ENCODE measurements around the gene SLC8A3. TPM values are rescaled to one million over a fixed set of nuclear protein-coding genes. Genes with fewer than 3 reads are reported as not detected.

SLC8A3 gene
- total RNA-seq, 1 experiment from 2014 or later = 0.13 TPM

GRCh38 chr14:70018230-70018629 lies 170.5 kb downstream of the SLC8A3 start:
- no peak overlapping the region for H3K9ac ChIP-seq (ENCODE audit: extremely low read depth, insufficient read length, low read length)
- H3K36me3 Mint-ChIP-seq (ENCODE audit: insufficient read depth in 1 of 3, low read depth in 3 of 3) = no peaks in the 10 kb centered on the region
- no peak overlapping the region for H3K4me3 Mint-ChIP-seq
- H3K4me2 ChIP-seq (ENCODE audit: insufficient read depth, insufficient read length, low read length) = no peak overlapping the region
- H3K27me3 Mint-ChIP-seq (ENCODE audit: low read depth) = peaks cover 1% of the 10 kb centered on the region
- H4K5ac ChIP-seq (ENCODE audit: insufficient read length, low read depth, low read length) = no peak overlapping the region
- no peak overlapping the region for H3K27ac Mint-ChIP-seq
- no peaks in the 10 kb centered on the region for H3K23me2 ChIP-seq (ENCODE audit: insufficient read length, low read depth, low read length, poor library complexity, severe bottlenecking)
- H3K4me1 ChIP-seq (ENCODE audit: insufficient read depth, low read length) = no peaks in the 10 kb centered on the region
- H3K14ac ChIP-seq (ENCODE audit: insufficient read depth, low read length) = no peak overlapping the region
- H3K79me2 ChIP-seq (ENCODE audit: insufficient read depth, low read length) = no peaks in the 10 kb centered on the region
- no peak overlapping the region for H3K18ac ChIP-seq (ENCODE audit: insufficient read length, low read depth, low read length)
- no peak overlapping the region for H3K56ac ChIP-seq (ENCODE audit: insufficient read length, low read depth, low read length)
- no peak overlapping the region for H3K23ac ChIP-seq (ENCODE audit: insufficient read length, low read depth, low read length)
- no peak overlapping the region for H2AK5ac ChIP-seq (ENCODE audit: insufficient read length, low read length)
- H3K9me3 ChIP-seq (ENCODE audit: control insufficient read depth, low read depth, low read length) = no peaks in the 10 kb centered on the region
- H4K20me1 ChIP-seq (ENCODE audit: control insufficient read depth, insufficient read depth, insufficient read length) = no peaks in the 10 kb centered on the region
- H3K27me3 ChIP-seq (ENCODE audit: insufficient read depth, low read length) = no peaks in the 10 kb centered on the region
- no CpG with 5 or more reads among the region's 2 CpGs for WGBS (ENCODE audit: extremely low coverage, insufficient read length, low lambda C conversion rate)
- no peak overlapping the region for H2BK12ac ChIP-seq (ENCODE audit: insufficient read length, low read depth, low read length)
- no peak overlapping the region for H2BK5ac ChIP-seq (ENCODE audit: insufficient read length, low read length)
- H2BK120ac ChIP-seq (ENCODE audit: low read depth, low read length, poor library complexity, severe bottlenecking) = no peak overlapping the region
- H2BK15ac ChIP-seq (ENCODE audit: low read depth, low read length) = no peak overlapping the region
- H3K4me1 Mint-ChIP-seq = peaks cover 13 to 17% of the 10 kb centered on the region in 2 experiments
- H4K8ac ChIP-seq (replicated peaks; ENCODE audit: insufficient read length, low read depth, low read length) = no peak overlapping the region
- no peak overlapping the region for H3K4ac ChIP-seq (ENCODE audit: low read depth, low read length)
- H2BK20ac ChIP-seq (ENCODE audit: low read depth, low read length, poor library complexity, severe bottlenecking) = no peak overlapping the region
- H3T11ph ChIP-seq (ENCODE audit: low read length) = no peak overlapping the region
- H3K79me1 ChIP-seq (ENCODE audit: insufficient read depth, low read depth, low read length, poor library complexity, severe bottlenecking) = no peaks in the 10 kb centered on the region
- no peak for DNase-seq
- H4K91ac ChIP-seq (ENCODE audit: insufficient read length, low read depth, low read length) = no peak overlapping the region
- H3K27ac ChIP-seq (ENCODE audit: insufficient read length, low read depth, low read length) = no peak overlapping the region
- H3K9me3 Mint-ChIP-seq = no peaks in the 10 kb centered on the region
- TF ChIP-seq CTCF (conservative IDR thresholded peaks at IDR 0.05) = no peak
- no peak overlapping the region for H2AFZ ChIP-seq (ENCODE audit: low read length)

Measured in H9 (cell line).